Adrenal gland (tissue), 5 donors: ENCODE results near the gene AGER.

Experiments used
- CTCF ChIP-seq, 6 experiments: fragments of 450-650 bp in 4 of 6; fragments of 200-600 bp in 2 of 6; sonication (generic) in 1 of 6; IDR thresholded peaks; 1 replicate in 5 of 6; 2 replicates in 1 of 6; pipeline versions ENCODE4 v1.5.1 to v1.8.0; 2016 to 2021; ENCODE audit warnings: antibody characterized with exemption in 6 of 6, mild to moderate bottlenecking in 2 of 6, moderate library complexity in 1 of 6
- POLR2A ChIP-seq, 2 donors: fragments of 450-650 bp; IDR thresholded peaks; one replicate each; pipeline ENCODE4 v1.6.1; 2017; ENCODE audit warnings: antibody characterized with exemption in 2 of 2, mild to moderate bottlenecking in 2 of 2, moderate library complexity in 1 of 2
- donor health status: DM: no; HTN: no; CAD: no.

GRCh38 chr6:32177788-32178546 lies 6.1 kb downstream of the AGER start, which contains the start of gene RNF5:
- TF ChIP-seq POLR2A (IDR thresholded peaks at IDR 0.05) (peak in 1 of 2 donors; percentile 56), CTCF (IDR thresholded peaks at IDR 0.05) (no peak)
